B cell (primary cell): ENCODE results near the gene MID2. TPM values are rescaled to one million over a fixed set of nuclear protein-coding genes. Genes with fewer than 3 reads are reported as not detected.

Experiments
- ATAC-seq: fragments of 200-7000 bp; cut with Tn5 transposase; one replicate; pipeline ENCODE4 v1.10.0; 2021; ENCODE audit warnings: low read depth, mild to moderate bottlenecking, moderate number of reproducible peaks, moderate library complexity
- CTCF ChIA-PET: fragments of 350-600 bp; sonication (Branson Sonifier 250); formaldehyde crosslinking; loops from one replicate; lab custom pipeline; 2021; ENCODE audit warnings: antibody characterized with exemption, inconsistent platforms; lab: Charles Lee
- POLR2A ChIA-PET: fragments of 350-600 bp; sonication (Branson Sonifier 250); formaldehyde crosslinking; loops from one replicate; lab custom pipeline; 2021; ENCODE audit warnings: antibody characterized with exemption; lab: Charles Lee
- DNase-seq: peaks from one replicate; pipeline ENCODE4 v3.0.0; 2013
- H2AFZ ChIP-seq: 2 replicates; pipeline ENCODE4 v1.6.1; 2012; ENCODE audit warnings: mild to moderate bottlenecking, low read depth, low read length; ENCODE audit not compliant: insufficient read depth, poor library complexity, severe bottlenecking
- H3K27ac ChIP-seq, 2 donors: 1 replicate in 1 of 2; 2 replicates in 1 of 2; pipeline ENCODE4 v1.5.1; 2012 to 2013; ENCODE audit warnings: low read length in 2 of 2, mild to moderate bottlenecking in 2 of 2, moderate library complexity in 1 of 2
- H3K27me3 ChIP-seq, 4 experiments: fragments of 200-600 bp in 1 of 4; sonication (generic) in 1 of 4; replicated peaks in 1 of 4; 1 replicate in 2 of 4; 2 replicates in 2 of 4; pipeline versions ENCODE4 v1.6.1 to v1.7.0; 2013 to 2016; ENCODE audit warnings: low read length in 3 of 4, mild to moderate bottlenecking in 2 of 4, mixed read lengths in 1 of 4, moderate library complexity in 1 of 4; ENCODE audit not compliant: insufficient read depth in 4 of 4, control insufficient read depth in 3 of 4; ENCODE audit errors: control extremely low read depth in 1 of 4
- H3K36me3 ChIP-seq, 2 experiments: replicated peaks in 1 of 2; 1 replicate in 1 of 2; 2 replicates in 1 of 2; pipeline versions ENCODE4 v1.6.1 to v1.7.1; 2013; ENCODE audit warnings: low read length in 1 of 2; ENCODE audit not compliant: insufficient read depth in 2 of 2, control insufficient read depth in 1 of 2; ENCODE audit errors: control extremely low read depth in 1 of 2, extremely low read depth in 1 of 2
- H3K4me1 ChIP-seq, 2 donors: fragments of 200-600 bp in 1 of 2; sonication (generic) in 1 of 2; 1 replicate in 1 of 2; 2 replicates in 1 of 2; pipeline versions ENCODE4 v1.5.1 to v1.6.1; 2013 to 2017; ENCODE audit warnings: low read length in 2 of 2; ENCODE audit not compliant: control insufficient read depth in 2 of 2, insufficient read depth in 2 of 2
- H3K4me2 ChIP-seq: replicated peaks from 2 replicates; pipeline ENCODE3; 2012; ENCODE audit warnings: mild to moderate bottlenecking, low read depth, low read length; ENCODE audit not compliant: poor library complexity, severe bottlenecking
- H3K4me3 ChIP-seq, 5 experiments: fragments of 200-600 bp in 1 of 5; sonication (generic) in 1 of 5; 1 replicate in 3 of 5; 2 replicates in 2 of 5; pipeline versions ENCODE4 v1.5.1 to v1.7.0; 2011 to 2016; ENCODE audit warnings: low read length in 4 of 5, mild to moderate bottlenecking in 4 of 5, low read depth in 2 of 5, control low read depth in 1 of 5, moderate library complexity in 1 of 5; ENCODE audit not compliant: insufficient read depth in 1 of 5; ENCODE audit errors: control extremely low read depth in 1 of 5, extremely low read depth in 1 of 5
- H3K79me2 ChIP-seq: fragments of 200-600 bp; sonication (generic); one replicate; pipeline ENCODE4 v1.6.0; 2016; ENCODE audit warnings: low read length; ENCODE audit not compliant: control insufficient read depth, insufficient read depth
- H3K9ac ChIP-seq: fragments of 200-600 bp; sonication (generic); 2 replicates; pipeline ENCODE4 v1.6.1; 2017; ENCODE audit warnings: mild to moderate bottlenecking, low read length, moderate library complexity
- H3K9me3 ChIP-seq, 3 donors: one replicate each; pipeline versions ENCODE4 v1.6.1 to v1.7.1; 2013; ENCODE audit warnings: low read length in 2 of 3; ENCODE audit not compliant: control insufficient read depth in 2 of 3, insufficient read depth in 1 of 3; ENCODE audit errors: control extremely low read depth in 1 of 3
- H4K20me1 ChIP-seq: 2 replicates; pipeline ENCODE4 v1.6.0; 2012; ENCODE audit warnings: mild to moderate bottlenecking, low read length; ENCODE audit not compliant: insufficient read depth, control insufficient read depth, poor library complexity, severe bottlenecking
- H3K27ac Mint-ChIP-seq: one replicate; pipeline ENCODE4 v1.8.0; 2021; ENCODE audit warnings: mixed read lengths
- H3K27me3 Mint-ChIP-seq: one replicate; pipeline ENCODE4 v1.8.0; 2021; ENCODE audit warnings: mixed read lengths
- H3K4me1 Mint-ChIP-seq: one replicate; pipeline ENCODE4 v1.8.0; 2021; ENCODE audit warnings: mixed read lengths
- H3K4me3 Mint-ChIP-seq: one replicate; pipeline ENCODE4 v1.8.0; 2021; ENCODE audit warnings: mixed read lengths
- H3K9me3 Mint-ChIP-seq: one replicate; pipeline ENCODE4 v1.8.0; 2022; ENCODE audit warnings: mixed read lengths; ENCODE audit not compliant: insufficient read depth
- EZH2 ChIP-seq: IDR thresholded peaks from 2 replicates; pipeline ENCODE4 v1.6.1; 2012; ENCODE audit warnings: borderline replicate concordance, low read depth, mild to moderate bottlenecking, moderate library complexity, low read length; ENCODE audit not compliant: insufficient read depth, poor library complexity, severe bottlenecking
- WGBS: methylation state at CpG from one replicate; pipeline ENCODE4 v1.1.5; 2013; ENCODE audit warnings: missing lambda C conversion rate; ENCODE audit not compliant: insufficient coverage; 5-methylcytosine and 5-hydroxymethylcytosine counted together
- intact Hi-C: fragments of 100-400 bp; cut with micrococcal nuclease; formaldehyde crosslinking; loops from one replicate; pipeline ENCODE4 v1.10.0; 2022
- polyA plus RNA-seq: library from polyadenylated mRNA; depleted of rRNA; stranded (reverse); fragments of >200 nt; gene quantifications from 2 replicates; pipeline ENCODE4 v1.2.3, GENCODE V29; 2012
- total RNA-seq, 2 donors: library from RNA; stranded (reverse); fragments of 120-200 nt in 1 of 2; gene quantifications; 1 replicate in 1 of 2; 2 replicates in 1 of 2; pipeline versions ENCODE4 v1.2.3 to v1.2.4, GENCODE V29; 2013 to 2022
- TF ChIP-seq, protein P1 (sequence below): fragments of 200-600 bp; IDR thresholded peaks from one replicate; pipeline ENCODE4 v1.8.0; 2022; ENCODE audit warnings: antibody characterized with exemption, mild to moderate bottlenecking

The MID2 gene
- total and polyA plus RNA-seq, 2 donors (not counting 1 experiment from before 2014, with no cell fraction given): 1.7 to 5.8 TPM

DNA sequence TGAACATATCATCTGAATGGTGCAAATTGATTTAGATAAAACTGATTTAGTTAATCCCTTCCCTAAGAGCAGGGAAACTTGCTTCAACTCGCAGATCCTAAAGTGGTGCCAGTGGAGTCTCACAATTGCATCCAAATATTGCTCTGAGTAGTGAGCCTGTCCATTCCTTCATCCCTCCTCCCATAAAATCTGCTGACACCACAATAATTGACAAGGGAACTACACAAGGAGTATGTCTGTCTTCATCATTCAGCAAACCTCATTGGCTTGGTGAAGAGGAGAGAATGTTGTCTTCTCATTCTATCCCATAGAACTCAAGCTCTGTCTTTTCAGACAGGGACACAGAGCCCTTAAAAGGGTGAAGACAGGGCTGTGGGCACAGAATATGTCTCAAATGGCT lies 4.2 kb downstream of the MID2 start:
- H3K4me3 Mint-ChIP-seq: no peak overlapping the region
- intact Hi-C loops: no loop called here
- CTCF ChIA-PET: no interaction called here

DNA sequence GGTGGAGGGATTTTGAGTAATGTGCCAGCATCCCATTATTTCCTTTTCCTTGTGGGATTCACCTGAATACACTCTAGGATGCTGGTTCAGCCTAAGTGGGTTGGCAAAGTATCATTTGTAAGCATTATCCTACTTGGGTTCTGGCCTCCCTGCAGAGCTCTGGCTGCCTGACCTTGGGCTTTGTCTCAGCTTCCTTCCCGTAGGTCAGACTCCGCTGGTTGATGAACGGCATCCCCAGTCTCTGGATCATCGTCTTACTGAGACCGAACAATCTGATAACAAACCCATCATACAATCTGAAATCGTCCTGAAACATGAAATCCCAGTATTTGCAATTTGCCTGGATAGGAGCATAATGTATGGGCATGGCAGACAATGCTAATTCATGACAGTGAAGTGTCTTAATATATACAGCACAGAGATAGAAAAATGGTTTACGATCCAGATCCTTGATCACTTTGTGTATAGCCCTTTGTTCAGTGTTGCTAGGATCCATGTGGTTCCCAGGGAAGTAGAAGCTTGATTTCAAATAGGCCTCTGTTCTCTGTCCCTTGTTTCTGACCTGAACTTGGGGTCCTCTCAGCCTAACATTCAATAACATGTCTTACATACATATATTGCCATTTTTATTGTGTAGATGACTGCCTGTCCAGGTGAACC lies 5.5 kb downstream of the MID2 start:
- POLR2A ChIA-PET: no interaction called here
- H3K4me2 ChIP-seq: no peak overlapping the region
- H3K4me1 Mint-ChIP-seq: peaks cover 5% of the 10 kb centered on the region
- no peaks in the 10 kb centered on the region for H4K20me1 ChIP-seq
- no peak overlapping the region for H3K4me3 ChIP-seq
- H3K79me2 ChIP-seq: no peaks in the 10 kb centered on the region
- H3K36me3 ChIP-seq: no peaks in the 10 kb centered on the region
- H2AFZ ChIP-seq: no peak overlapping the region
- no peak for DNase-seq
- no peak overlapping the region for H3K27ac Mint-ChIP-seq
- H3K9ac ChIP-seq: no peak overlapping the region
- H3K27me3 ChIP-seq: peaks cover 0 to 8% (median 3%) of the 10 kb centered on the region in 4 experiments
- H3K9me3 ChIP-seq: no peaks in the 10 kb centered on the region
- TF ChIP-seq, protein P1, sequence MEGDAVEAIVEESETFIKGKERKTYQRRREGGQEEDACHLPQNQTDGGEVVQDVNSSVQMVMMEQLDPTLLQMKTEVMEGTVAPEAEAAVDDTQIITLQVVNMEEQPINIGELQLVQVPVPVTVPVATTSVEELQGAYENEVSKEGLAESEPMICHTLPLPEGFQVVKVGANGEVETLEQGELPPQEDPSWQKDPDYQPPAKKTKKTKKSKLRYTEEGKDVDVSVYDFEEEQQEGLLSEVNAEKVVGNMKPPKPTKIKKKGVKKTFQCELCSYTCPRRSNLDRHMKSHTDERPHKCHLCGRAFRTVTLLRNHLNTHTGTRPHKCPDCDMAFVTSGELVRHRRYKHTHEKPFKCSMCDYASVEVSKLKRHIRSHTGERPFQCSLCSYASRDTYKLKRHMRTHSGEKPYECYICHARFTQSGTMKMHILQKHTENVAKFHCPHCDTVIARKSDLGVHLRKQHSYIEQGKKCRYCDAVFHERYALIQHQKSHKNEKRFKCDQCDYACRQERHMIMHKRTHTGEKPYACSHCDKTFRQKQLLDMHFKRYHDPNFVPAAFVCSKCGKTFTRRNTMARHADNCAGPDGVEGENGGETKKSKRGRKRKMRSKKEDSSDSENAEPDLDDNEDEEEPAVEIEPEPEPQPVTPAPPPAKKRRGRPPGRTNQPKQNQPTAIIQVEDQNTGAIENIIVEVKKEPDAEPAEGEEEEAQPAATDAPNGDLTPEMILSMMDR: no peak
- TF ChIP-seq EZH2: no peak
- CTCF ChIA-PET: no interaction called here
- no peak overlapping the region for H3K27ac ChIP-seq
- H3K27me3 Mint-ChIP-seq: peaks cover 21% of the 10 kb centered on the region
- WGBS: no CpG with 5 or more reads among the region's 7 CpGs
- intact Hi-C loops: no loop called here
- H3K9me3 Mint-ChIP-seq: no peaks in the 10 kb centered on the region
- no peaks in the 10 kb centered on the region for H3K4me1 ChIP-seq
- ATAC-seq: no peak
- no peak overlapping the region for H3K4me3 Mint-ChIP-seq

More for the DNA sequence above, 4.2 kb downstream of the MID2 start:
- Histone ChIP-seq H3K79me2 (no peaks in the 10 kb centered on the region), H4K20me1 (no peaks in the 10 kb centered on the region), H3K9me3 (no peaks in the 10 kb centered on the region), H3K4me2 (no peak overlapping the region), H3K9ac (no peak overlapping the region), H3K27ac (no peak overlapping the region), H3K4me3 (no peak overlapping the region), H2AFZ (no peak overlapping the region), H3K27me3 (peaks cover 0 to 14% (median 4%) of the 10 kb centered on the region in 4 experiments), H3K36me3 (no peaks in the 10 kb centered on the region), H3K4me1 (peaks cover 4% of the 10 kb centered on the region in 2 donors)
- H3K27ac Mint-ChIP-seq: no peak overlapping the region
- peaks cover 11% of the 10 kb centered on the region for H3K4me1 Mint-ChIP-seq
- no CpG with 5 or more reads among the region's 1 CpG for WGBS
- ATAC-seq: no peak
- peaks cover 28% of the 10 kb centered on the region for H3K27me3 Mint-ChIP-seq
- POLR2A ChIA-PET: no interaction called here
- TF ChIP-seq, protein P1: no peak
- TF ChIP-seq EZH2: no peak
- DNase-seq: no peak
- no peaks in the 10 kb centered on the region for H3K9me3 Mint-ChIP-seq
